Right kidney (tissue), 1 donor: Measurements from ENCODE around the gene ARHGEF4.
"Not testable (repeated sequence)": the region's sequence is repeated elsewhere in the genome, so short reads cannot be mapped to it uniquely, and the experiment has no call there.

Source experiments
- DNase-seq: peaks from one replicate; pipeline ENCODE4 v3.0.0-alpha.2; 2016

Gene ARHGEF4

GRCh38 chr2:130884013-130884412 lies 47.3 kb downstream of the ARHGEF4 start:
- DNase-seq: no peak

DNA sequence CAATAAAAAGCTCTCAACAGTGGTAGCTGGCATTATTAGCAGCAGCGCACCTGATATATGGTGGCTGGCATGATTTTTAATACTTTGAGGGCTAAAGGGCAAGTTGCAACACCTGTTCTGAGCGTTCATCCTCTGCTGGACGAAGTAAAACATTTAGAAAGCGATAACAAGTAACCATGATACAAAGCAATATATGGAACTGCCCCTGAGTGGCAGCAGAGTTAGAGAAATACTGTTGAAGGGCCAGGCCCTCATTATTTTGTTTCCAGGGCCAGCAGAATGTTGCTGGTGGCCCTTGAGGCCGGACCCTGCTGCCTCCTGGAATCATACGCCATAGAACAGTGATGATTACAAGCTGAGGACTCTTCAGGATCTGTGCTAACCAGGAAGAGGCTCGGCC lies 47.8 kb downstream of the ARHGEF4 start:
- no peak for DNase-seq

- no peak for DNase-seq
Observed at GRCh38 chr2:130887643-130888042, 50.9 kb downstream of the ARHGEF4 start.

DNA sequence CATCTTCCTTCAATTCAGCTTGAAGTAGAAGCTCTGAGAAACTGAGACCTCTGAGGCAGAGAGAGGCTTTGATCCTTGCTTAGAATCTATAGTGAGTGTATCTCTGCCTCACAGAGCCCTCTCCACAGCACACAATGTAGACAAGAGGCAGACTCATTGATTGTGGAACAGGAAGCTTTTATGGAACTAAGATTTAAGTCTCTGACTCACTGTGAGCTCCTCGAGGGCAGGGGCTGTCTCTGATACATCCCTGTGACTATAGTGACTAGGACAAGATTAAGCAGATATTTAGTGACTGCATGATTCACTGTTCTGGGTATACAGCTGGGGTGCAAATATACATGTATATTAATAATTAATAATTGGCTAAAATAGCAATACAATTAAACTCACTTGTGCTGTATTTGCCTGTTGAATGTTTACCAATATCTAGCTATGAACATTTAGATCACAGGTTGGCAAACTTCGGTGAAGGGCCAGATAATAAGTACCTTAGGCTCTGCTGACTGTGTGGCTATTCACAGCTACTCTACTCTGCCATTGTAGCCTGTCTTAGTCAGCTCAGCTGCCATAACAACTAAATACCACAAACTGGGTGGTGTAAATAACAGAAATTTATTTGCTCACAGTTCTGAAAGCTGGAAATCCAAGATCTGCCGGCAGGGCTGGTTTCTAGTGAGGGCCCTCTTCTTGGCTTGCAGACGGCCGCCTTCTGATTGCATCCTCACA lies 54.4 kb downstream of the ARHGEF4 start:
- DNase-seq: no peak

- no peak for DNase-seq
Observed at GRCh38 chr2:130891966-130892365, 55.3 kb downstream of the ARHGEF4 start.

- DNase-seq: no peak
Observed at GRCh38 chr2:130892793-130893785, 56.4 kb downstream of the ARHGEF4 start.

GRCh38 chr2:130894326-130894942 lies 57.7 kb downstream of the ARHGEF4 start:
- no peak for DNase-seq

DNA sequence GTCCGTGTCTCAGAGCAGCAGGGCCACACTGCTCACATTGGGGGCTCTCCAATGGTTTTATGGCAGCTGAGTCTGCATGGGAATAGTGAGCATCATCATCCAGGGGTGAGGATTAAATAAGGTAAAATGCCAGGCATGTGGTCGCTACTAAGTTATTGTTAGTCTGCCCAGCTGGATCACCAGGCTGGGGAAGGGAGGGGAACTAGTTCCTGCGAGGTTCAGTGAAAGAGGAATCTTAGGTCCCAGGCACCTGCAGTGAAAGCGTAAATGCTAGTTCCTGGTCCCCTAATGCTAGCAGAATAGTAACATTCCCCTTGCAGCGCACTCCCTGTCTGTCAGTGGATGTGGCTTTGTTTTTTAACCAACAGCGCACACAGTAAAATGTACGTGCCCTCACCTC lies 60.1 kb downstream of the ARHGEF4 start:
- no peak for DNase-seq

DNA sequence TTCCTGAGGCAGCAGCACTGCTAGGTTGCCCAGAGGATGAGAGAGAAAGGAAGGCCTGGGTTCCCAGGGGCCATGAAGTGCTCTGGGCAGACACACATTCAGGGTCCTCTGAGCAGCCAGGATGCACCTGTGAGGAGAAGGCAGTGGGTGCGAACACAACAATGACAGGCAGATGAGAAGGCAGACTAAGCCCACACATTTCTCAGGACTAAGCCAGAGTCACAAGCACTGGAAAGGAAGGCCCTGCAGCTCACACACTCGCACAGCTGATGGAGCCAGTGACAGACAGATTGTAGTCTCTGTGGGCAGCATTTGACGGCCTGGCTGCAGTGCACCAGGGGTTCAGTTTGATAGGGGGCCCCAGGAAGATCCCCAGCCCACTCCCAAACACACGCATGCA lies 61.8 kb downstream of the ARHGEF4 start:
- DNase-seq: no peak

DNA sequence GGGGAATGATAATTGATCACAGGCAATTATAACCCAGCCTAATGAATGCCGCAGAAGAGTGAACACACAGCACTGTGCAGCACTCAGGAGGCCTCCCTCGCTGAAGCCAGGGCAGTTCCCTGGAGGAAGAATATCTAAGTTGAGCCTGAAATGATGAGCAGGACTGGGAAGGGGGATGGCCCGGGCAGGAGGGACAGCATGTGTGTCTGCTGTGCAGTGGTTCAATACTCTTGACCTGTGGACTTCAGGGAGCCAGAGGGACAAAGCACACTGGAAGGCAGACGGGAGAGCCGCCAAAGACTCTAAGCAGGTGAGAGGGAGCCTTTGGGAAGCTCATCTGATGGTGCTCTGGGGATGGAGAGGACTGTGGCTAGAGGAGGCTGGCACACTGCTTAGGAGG lies 62.6 kb downstream of the ARHGEF4 start:
- DNase-seq: no peak

DNA sequence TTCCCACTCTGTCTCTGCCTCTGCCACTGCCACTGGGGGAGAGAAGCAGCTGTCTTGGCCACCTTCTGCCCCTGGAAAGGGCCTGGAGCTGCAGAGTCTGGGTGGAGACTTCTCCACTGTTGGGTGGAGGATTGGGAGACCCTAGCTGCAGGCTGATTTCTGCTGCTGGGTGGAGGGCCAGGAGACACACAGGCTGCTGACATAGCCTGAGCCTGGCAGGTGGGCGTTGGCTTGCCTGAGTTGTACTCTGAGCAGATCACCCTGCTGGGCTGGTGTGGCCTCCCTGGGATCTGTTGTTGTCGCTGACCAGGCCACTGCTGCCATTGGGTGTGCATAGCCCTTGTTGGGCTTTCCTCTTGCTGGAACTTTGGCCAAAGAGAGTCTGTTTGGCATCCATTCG lies 64.3 kb downstream of the ARHGEF4 start:
- DNase-seq: no peak

- not testable (repeated sequence) for DNase-seq
Observed at GRCh38 chr2:130901626-130902025, 64.9 kb downstream of the ARHGEF4 start.

DNA sequence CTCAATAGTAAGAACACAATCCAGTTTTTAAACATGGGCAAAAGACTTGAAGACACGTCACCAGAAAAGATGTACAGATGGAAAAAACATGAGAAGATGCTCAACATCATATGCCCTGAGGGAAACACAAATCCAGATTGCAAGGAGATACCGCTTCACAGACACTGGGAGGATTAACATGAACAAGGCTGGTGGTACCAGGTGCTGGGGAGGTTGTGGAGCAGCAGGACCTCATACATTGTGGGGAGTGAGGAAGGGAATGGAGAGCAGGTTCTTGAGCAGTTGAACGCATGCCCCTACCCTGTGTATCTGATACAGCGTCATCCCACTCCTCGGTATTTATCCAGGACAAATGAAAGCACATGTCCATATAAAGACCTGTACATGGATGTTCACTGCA lies 72.1 kb downstream of the ARHGEF4 start:
- DNase-seq: no peak

- no peak for DNase-seq
Observed at GRCh38 chr2:130910931-130911330, 74.2 kb downstream of the ARHGEF4 start.

DNA sequence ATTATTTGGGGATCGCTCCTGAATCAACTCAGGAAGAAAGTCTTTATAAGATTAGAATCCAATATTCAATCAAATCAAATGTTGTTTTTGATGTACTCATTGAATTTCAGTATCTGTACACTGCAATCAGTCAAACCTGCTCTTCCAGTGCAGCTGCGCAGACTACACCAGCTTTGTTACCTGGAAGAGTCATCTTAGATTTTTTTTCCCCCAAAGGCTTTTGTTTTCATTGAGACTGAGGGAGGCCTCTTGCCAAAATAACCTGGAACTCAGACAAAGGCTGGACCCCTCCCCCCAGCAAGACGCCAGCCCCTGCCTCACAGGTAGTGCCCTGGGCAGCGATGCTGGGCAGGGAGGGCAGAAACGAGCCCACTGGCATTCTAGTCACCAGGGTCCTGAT lies 74.8 kb downstream of the ARHGEF4 start:
- no peak for DNase-seq

DNA sequence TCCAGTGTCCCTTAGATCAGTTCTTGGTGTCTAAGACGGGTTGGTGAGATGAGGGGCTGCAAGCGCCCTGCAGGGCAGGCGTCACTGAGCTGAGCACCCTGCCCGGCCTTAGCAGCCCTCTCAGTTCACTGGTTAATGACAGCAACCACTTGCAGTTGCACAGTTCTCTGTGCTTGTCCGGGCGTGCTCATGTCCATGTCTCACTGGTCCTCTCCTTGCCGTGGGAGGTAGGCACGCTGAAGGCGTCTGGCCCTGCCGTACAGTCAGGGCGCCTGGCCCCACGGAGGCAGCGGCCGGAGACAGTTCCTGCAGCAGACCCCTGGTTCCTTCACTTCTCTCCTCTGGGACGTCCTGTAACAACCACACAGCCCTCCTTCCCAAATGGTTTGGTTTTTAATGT lies 75.3 kb downstream of the ARHGEF4 start:
- no peak for DNase-seq

GRCh38 chr2:130912471-130912870 lies 75.8 kb downstream of the ARHGEF4 start:
- no peak for DNase-seq

DNA sequence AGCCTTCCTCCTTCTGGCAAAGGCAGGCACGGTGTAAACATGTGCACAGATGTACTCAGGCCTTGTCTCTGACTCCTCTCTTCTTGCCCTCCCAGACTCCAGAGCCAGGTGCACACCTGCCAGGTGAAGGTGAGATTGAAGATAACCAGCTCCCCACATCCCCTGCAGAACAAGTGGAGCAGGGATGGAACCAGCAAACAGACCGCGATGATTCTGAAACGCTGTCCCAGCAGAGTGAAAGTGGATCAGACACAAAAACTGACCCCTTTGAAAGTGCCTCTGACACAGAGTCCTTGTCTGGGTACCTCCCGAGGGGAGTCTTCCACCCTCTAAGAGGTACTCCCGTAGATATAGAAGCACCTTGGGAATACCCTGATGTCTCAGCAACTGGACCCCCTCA lies 77.2 kb downstream of the ARHGEF4 start:
- no peak for DNase-seq

DNA sequence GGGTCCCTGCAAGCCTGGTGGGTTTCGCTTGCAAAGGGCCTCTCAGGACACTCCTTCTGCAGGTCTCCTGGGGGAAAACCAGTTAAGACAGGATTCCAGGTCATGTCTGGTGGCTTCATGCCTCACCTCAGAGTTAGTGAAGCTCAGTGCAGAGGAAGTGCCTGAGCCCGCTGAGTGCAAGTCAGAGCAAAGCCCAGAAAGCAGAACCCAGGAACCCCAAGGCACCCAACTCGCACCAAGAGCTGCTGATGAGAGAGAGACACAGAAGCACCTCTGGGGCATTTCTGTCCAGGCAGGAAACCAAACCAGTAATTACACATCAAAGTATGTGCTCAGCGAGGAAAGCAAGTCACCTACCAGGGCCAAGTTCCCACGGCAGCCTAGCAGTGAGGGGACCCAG lies 78.4 kb downstream of the ARHGEF4 start:
- DNase-seq: no peak

- no peak for DNase-seq
Observed at GRCh38 chr2:130915595-130916437, 79.1 kb downstream of the ARHGEF4 start.

- no peak for DNase-seq
Observed at GRCh38 chr2:130916438-130916705, 79.7 kb downstream of the ARHGEF4 start.

- no peak for DNase-seq
Observed at GRCh38 chr2:130917006-130917688, 80.4 kb downstream of the ARHGEF4 start.
